HG03135 (cell line): Measurements from ENCODE around the gene CLEC18A.
"Not testable (repeated sequence)": the region's sequence is repeated elsewhere in the genome, so short reads cannot be mapped to it uniquely, and the experiment has no call there.

ENCODE experiments used
- ATAC-seq: cut with Tn5 transposase; IDR thresholded peaks from one replicate; pipeline ENCODE4 v1.9.1; 2021; ENCODE audit warnings: mild to moderate bottlenecking, moderate library complexity; ENCODE audit not compliant: unreplicated experiment

The CLEC18A gene

DNA sequence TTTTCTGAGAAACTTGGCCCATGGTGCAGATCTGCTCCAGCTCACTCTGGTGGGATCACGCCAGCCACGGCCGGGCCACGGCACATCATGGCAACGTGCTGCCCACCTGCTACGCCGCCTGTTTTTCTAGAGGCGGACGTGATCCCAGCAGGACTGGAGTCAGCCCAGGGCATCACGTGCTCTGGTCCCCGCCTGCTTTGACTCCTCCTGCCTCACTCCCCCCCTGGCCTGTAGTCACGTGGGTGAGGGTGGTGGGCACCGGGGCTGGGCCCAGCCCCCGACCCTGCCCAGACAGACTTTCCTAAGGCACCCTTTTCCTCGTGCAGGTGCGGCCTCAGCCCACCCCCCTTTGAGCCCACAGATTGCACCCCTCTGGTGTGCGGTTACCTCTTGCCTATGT lies 723 bp upstream of the CLEC18A start:
- not testable (repeated sequence) for ATAC-seq

DNA sequence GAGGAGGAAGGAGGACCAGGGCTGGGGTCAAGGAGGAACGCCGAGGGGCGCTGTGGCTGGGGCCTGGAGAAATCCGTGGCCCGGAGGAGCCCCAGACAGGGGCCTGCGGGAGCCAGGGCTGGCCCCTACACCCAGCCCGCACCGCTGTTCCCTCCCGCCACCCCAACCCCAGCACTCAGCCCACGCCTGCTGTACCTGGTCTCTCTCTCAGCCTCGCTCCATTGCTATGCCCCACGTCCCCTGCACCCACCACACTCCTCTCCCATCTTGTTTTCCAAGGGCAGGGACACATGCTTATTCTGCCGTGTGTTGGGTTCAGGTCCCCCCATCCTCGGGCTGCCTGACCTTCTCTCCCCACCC lies 518 bp downstream of the CLEC18A start:
- not testable (repeated sequence) for ATAC-seq

DNA sequence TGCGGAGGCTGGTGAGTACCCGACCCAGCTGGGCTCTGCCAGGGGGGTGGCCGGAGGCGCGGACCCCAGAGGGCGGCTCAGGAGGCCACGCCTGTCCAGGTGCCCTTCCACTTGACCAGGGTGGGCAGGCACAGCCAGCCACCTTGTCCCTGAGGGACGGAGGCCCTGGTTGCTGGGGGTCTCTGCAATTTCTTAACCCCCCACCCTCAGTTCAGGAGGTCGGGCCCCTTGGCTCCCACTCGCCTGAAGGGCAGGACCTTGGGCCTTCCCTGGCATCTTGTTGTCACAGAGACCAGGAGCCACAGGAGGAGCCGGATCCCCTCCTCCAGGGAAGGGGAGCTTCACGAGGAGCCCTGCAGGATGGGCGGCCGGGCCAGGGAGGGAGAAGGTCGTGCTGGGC lies 982 bp downstream of the CLEC18A start:
- ATAC-seq: not testable (repeated sequence)

DNA sequence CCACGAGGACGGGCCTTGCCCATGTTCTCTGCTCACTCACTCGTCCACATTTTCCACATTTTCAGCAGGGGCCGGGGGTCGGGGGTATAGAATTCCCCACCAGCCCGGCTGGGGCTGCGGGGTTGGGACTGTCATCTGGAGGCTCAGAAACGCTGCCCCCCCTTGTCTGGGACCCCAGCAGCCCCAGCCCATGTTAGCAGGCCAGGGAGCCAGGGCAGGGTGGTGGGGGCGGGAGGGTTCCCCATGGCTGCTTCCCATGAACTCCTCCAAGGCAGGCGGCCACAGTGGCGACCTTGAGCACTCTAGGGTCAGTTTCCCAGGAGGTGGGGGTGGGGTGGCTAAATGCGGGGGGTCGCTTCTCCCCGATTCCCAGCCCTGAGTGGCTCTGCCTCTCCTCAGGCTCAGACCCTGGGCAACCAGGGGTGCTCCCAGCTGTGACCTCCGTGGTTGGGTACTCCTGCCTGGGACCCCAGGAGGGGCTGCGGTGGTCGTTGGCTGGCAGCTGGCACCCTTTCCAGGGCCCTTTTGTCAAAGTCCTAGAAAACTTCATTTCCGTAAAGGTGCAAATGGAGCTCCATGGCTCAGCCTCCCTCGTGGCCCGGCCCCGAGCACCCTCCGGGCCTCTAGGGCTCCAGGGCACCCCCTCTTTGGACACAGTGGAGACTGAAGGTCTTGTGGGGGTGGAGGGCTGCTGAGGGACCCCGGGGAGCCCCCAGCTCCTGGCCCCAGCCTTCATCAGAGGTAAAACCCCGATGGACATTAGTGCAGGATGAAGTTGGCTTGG lies 1.6 kb downstream of the CLEC18A start:
- ATAC-seq: not testable (repeated sequence)

DNA sequence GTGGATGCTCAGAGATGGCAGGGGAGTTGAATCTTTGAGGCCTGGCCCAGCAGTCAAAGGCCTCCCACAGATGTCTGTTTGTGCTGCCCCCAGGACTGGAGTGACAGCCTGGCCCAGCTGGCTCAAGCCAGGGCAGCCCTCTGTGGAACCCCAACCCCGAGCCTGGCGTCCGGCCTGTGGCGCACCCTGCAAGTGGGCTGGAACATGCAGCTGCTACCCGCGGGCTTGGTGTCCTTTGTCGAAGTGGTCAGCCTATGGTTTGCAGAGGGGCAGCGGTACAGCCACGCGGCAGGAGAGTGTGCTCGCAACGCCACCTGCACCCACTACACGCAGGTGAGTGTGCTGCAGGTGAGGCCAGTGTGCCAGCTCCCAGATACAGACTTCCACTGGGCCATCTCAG lies 3.1 kb downstream of the CLEC18A start:
- not testable (repeated sequence) for ATAC-seq

DNA sequence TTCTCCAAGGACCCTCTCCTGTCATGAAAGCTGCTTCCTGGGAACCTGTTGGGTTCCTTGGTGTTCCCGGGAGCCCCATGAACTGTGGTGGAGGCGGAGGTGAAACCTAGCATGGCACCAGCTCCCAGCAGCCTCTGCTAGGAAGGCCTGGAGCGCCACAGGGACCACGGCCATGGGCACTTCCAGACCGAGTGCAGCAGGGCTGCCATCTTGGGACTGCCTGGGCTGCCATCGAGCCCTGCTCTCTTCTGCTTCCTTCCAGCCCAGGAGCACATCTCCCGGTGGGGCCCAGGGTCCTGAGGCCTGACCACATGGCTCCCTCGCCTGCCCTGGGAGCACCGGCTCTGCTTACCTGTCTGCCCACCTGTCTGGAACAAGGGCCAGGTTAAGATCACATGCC lies 12.2 kb downstream of the CLEC18A start:
- not testable (repeated sequence) for ATAC-seq

DNA sequence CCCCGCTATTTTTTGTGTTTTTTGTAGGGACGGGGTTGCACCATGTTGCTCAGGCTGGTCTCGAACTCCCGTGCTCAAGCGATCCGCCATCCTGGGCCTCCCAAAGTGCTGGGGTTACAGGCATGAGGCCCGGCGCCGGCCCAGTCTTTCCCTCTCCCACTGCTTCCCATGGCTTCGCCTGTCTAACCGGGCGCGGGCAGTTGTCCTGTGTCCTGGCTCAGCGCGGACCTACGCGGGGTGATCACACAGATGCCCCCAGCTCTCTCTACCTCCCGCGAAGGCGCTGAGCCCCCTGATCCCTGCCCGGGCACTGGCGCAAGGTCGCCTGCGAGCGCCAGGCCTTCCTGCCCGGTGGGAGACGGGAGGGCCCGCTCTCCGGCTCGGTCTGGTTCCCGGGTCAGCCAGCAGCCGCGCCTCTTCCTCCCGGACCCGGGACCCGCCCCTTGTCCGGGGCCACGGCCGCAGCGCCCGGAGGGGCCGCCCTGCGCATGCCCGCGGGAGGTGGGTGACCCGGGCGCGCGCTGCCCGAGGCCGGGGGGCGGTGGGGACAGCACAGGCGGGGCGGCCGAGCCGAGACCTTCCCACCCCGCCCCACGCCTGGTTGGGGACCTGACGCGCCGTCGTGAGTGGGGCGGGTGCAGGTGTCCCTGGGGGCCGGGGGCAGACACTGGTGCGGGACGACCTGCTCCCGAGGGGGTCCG lies 14.0 kb downstream of the CLEC18A start:
- not testable (repeated sequence) for ATAC-seq

DNA sequence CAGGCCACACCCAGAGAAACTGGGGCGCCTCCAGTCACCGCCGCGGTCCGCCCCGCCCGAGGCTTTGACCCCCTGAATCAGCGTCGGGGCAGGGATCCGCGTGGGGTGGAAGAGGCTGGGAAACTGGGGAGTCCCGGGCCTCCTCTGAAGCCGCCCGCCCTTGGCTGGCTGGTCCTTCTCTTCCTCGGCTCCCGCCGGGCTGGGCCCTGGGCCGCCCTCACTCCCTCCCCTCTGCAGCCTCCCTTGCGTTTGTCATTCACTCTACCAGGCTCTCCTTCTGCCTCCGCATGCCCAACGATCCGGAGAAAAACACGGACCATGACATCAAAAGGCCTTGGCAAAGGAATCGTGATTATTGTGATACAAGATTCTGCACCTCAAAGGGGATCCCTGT lies 14.5 kb downstream of the CLEC18A start:
- ATAC-seq: not testable (repeated sequence)

DNA sequence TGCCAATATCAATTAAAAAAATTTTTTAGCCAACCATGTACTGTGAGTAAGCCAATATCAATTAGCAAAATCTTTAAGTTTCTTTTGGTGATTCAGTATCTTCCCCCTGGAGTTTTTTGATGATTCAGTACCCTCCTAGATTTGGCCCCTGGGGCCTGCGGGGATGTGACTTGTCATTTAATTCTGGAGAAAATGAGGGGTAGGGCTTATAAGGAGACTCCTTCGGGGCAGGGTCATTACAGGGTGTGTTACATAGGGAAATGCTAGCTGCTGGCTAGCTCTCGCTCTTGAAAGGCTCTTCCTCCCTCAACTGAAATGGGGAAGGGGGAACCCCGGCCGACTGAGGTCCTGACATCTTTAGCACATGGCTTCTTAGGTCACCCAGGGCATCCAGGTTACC lies 16.6 kb downstream of the CLEC18A start:
- ATAC-seq: not testable (repeated sequence)

DNA sequence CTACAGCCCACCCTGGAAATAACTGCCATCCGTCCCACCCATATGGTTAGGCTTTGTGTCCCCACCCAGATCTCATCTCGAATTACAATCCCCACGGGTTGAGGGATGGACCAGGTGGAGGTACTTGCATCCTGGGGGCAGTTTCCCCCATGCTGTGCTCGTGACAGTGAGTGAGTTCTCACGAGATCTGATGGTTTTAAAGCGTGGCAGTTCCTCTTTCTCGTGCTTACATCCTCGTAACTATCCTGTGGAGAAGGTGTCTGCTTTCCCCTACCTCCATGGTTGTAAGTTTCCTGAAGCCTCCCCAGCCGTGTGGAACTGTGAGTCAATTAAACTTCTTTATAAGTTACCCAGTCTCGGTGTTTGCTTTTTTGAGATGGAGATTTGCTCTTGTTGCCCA lies 17.0 kb downstream of the CLEC18A start:
- ATAC-seq: not testable (repeated sequence)

DNA sequence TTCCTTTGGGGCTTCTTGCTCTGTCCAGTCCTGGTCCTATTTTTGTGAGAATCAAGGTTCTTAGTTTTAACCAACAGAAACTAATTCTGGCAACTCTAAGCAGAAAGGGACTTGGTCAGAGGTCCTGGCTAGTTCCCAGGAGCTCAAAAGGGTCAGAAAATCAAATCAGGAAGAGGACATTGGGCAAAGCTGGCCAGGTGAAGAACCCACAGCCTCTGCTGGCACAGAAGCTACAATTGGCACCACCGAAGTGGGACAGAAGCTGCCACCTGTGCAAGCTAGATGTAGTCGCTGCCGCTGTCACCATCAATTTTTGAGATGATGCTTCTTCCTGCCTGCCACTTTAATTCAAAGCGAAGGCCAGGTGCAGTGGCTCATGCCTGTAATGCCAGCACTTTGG lies 18.5 kb downstream of the CLEC18A start:
- ATAC-seq: not testable (repeated sequence)

DNA sequence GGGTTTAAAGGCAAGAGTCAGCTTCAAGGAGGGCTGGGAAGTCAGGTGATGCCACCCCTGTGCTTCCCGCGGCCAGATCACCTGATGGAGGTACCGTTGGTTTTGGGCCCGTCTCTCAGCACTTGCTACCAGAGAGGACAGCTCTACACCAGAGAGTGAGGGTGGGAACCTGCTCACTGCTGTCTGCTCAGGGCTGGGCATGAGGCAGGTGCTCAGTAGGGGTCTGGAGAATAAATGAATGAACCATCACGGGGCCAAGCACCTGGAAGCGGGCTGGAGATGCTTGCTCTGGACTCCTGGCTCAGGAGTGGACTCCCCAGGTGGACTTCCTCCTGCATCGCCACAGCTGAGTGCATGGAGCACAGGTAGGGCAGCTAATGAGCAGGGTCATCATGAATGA lies 21.0 kb downstream of the CLEC18A start:
- ATAC-seq: not testable (repeated sequence)

DNA sequence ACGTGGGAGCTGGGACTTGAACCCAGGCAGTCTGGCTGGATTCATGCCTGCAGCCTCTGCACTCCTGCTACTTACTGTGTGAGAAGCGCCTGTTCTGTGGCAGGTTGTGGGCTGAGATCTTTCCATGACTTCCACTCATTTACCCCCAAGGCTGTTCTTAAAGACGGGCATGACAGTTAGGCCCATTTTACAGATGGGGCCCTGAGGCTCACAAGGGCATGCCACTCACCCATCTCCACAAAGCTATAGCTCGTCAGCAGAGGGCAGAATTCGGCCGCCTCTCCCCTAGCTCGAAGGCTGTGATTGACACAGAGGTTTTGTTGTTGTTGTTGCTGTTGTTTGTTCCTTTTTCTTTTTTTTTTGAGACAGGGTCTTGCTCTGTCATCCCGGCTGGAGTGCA lies 21.8 kb downstream of the CLEC18A start:
- not testable (repeated sequence) for ATAC-seq

DNA sequence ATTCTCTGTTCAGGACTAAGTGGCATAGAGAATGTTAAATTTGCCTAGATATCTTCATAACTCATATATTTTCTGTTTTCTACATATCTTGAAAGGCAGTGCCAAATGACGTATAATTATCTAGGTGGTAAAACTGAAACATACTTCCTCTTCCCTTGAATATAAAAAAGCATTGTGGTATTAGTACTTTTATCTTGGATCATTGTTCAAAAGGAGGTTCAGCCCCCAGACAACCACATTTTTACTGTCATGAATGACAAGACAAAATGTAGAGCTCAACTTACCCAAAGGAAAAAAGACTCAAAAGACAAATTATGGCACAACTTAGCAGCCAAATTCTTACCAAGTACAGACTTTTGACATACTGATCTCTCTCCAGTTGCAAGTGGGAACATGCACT lies 34.1 kb downstream of the CLEC18A start:
- not testable (repeated sequence) for ATAC-seq

DNA sequence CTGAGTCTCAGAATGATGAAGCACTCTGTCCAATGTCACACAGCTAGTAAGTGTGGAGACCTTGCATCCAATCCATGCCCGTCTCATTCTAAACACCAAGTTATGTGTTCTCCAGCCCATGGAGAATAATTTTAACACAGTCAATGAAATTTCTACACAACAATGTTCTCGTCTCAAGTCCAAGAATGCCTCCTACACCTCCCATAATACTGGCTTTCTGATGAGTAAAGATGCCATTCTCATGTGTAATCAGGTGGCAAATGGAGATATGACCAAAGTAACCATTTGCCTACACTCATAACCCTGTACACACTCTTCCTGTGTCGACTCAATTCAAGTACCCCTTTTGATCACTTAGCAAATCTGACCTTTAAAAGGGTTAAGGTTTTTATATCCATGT lies 46.8 kb downstream of the CLEC18A start:
- not testable (repeated sequence) for ATAC-seq

DNA sequence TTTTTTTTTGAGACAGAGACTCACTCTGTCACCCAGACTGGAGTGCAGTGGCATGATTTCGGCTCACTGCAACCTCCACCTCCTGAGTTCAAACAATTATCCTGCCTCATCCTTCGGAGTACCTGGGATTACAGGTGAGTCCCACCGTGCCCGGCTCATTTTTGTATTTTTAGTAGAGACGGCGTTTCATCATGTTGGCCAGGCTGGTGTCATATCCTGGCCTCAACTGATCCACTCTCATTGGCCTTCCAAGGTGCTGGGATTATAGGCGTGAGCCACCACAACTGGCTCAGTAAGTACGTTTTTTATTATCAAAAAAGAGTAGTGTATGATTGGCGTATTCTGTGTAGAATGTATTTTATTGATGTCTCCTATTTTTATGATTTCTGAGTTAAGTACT lies 48.7 kb downstream of the CLEC18A start:
- not testable (repeated sequence) for ATAC-seq

DNA sequence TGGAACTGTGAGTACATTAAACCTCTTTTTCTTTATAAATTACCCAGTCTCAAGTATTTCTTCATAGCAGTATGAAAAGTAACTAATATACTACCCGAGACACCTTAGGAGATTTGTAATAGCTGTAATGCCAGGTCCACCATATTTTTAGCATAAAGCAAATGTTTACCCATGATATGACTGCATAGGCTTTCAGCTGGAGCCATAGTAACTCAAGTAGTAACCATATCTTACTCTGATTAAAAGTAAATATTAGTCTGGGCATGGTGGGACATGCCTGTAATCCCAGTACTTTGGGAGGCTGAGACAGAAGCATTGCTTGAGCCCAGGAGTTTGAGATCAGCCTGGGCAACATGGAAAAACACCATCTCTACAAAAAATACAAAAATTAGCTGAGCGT lies 52.4 kb downstream of the CLEC18A start:
- ATAC-seq: not testable (repeated sequence)

DNA sequence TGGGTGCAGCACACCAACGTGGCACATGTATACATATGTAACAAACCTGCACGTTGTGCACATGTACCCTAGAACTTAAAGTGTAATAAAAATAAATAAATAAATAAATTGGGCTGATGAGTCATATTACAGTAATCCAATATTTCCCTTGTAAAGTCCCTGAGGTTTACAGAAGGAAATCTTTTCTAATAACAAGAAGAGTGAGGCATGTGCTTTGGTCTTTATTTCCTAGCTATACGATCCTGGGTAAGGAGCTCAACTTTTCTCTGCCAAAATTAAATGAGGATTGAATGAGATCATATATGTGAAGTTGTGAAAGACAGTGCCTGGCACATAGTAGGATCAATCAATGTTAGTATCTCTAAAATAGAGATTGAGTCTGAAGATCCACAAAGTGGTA lies 57.5 kb downstream of the CLEC18A start:
- ATAC-seq: not testable (repeated sequence)

DNA sequence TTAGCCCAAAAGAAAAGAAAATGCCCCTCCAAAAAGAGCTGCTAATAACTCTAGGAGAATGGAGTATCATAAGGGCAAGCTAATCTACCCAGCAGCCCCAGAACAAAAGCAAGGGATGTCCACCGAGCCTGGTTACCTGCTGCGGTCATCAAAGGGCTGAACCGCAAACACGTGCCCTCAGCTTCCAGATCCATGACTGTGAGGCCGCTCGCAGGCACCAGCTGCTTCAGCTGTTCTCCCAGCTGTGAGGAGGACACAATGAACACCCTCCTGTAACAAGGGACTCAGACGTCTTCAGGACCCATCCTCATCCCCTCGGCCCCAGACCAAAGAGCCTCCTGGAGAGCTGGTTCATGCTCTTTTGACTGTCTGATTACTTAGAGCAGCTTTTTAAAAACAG lies 59.5 kb downstream of the CLEC18A start:
- not testable (repeated sequence) for ATAC-seq

DNA sequence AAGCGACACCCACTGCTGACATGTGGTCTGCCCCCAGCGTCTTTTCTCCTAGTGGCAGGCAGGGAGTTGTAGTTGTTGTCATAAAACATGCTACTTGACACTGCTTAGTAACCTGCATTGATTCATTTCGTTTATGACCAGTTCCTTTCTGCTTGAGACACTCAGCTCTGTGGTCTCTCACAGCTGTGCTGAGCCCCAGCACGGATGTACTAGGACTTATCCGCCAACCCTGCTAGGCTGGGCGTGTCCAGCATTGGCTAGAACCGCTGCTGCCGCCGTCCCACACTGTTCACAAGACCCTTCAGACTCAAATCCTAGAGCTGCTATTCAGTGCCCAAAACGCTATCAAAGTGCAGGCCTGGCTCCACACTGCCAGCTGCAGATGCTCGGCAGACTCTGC lies 60.0 kb downstream of the CLEC18A start:
- not testable (repeated sequence) for ATAC-seq

DNA sequence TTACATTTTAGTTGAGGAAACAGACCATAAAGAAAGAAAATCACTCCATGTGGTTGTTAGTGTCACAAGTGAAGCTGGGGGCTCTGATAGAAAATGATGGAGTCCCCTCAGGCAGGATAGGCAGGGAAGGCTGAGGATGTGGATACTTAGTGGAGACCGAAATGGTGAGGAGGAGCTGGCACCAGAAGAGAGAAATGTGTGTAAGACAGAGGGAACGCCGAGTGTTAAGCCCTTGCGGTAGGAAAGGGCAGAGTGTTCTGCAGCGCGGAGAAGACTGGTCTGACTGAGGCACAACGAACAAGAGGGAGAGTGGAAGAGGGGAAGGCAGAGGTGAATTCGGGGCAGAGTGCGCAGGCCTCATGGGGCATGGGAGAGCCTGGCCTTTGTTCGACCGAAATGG lies 61.2 kb downstream of the CLEC18A start:
- ATAC-seq: not testable (repeated sequence)

DNA sequence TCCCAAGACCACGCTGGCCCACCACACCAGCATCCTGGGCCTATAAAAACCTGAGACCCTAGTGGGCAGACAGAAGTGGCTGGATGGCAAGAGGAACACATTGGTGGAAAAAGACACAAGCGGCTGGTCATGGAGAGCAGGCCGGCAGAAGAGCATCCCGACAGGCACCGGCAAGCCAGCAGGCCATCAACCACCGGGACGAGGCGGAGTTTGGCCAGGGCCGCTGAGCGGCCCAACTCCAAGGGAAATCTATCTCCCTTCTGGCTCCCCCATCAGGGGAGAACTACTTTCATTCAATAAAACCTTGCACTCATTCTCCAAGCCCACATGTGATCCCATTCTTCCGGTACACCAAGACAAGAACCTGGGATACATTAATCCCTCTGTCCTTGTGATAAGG lies 61.8 kb downstream of the CLEC18A start:
- ATAC-seq: not testable (repeated sequence)
